ENCODE data around the gene IGFL1. TPM values are rescaled to one million over a fixed set of nuclear protein-coding genes. Genes with fewer than 3 reads are reported as not detected.

The IGFL1 gene
- total and polyA plus RNA-seq, 10 of the 15 experiments (the other 5 are each of a cell fraction or from before 2014, with no cell fraction given) = not detected

GRCh38 chr19:46251416-46251815 lies 21.9 kb downstream of the IGFL1 start:
- no peaks in the 10 kb centered on the region for H3K79me2 ChIP-seq (ENCODE audit: control insufficient read depth, insufficient read depth, low read length)

More at GRCh38 chr19:46251416-46251815, 21.9 kb downstream of the IGFL1 start:
- in situ Hi-C loops (cut with MboI) (no loop called here), intact Hi-C loops (cut with micrococcal nuclease; ENCODE audit: unreplicated experiment) (no loop called here)
- Histone ChIP-seq H3K27me3 (replicated peaks in 1 of 2; ENCODE audit: control insufficient read depth in 2 of 2, insufficient read depth in 2 of 2, low read length in 1 of 2) (no peaks in the 10 kb centered on the region; a peak in 2 of 4 replicates), H4K20me1 (ENCODE audit: control insufficient read depth, insufficient read depth) (no peaks in the 10 kb centered on the region), H3K4me1 (ENCODE audit: control insufficient read depth, insufficient read depth, low read length) (no peaks in the 10 kb centered on the region), H3K9me3 (replicated peaks; ENCODE audit: control insufficient read depth, insufficient read depth, low read length) (no peaks in the 10 kb centered on the region), H2AFZ (ENCODE audit: control insufficient read depth, low read depth, low read length) (no peak overlapping the region), H3K36me3 (ENCODE audit: control insufficient read depth in 2 of 2, insufficient read depth in 2 of 2, low read length in 1 of 2) (no peaks in the 10 kb centered on the region), H3K4me3 (no peak overlapping the region), H3K9ac (ENCODE audit: control insufficient read depth, insufficient read depth, low read length) (no peak overlapping the region), H3K4me2 (ENCODE audit: control insufficient read depth, insufficient read depth) (no peak overlapping the region), H3K27ac (ENCODE audit: control insufficient read depth, insufficient read depth) (no peak overlapping the region)
- FAIRE-seq (no peak), ATAC-seq (no peak), DNase-seq (ENCODE audit: low read depth, low spot score) (no peak)
- WGBS (ENCODE audit: insufficient coverage, insufficient replicate concordance, low lambda C conversion rate, missing lambda C conversion rate) = 3% methylated on average over 5 of the region's 5 CpGs
- POLR2A ChIA-PET = no interaction called here
- CTCF ChIA-PET = no interaction called here
- RAD21 ChIA-PET (ENCODE audit: unreplicated experiment) = no interaction called here
- TF ChIP-seq YBX1 (IDR thresholded peaks at IDR 0.05) (no peak), CBFB (IDR thresholded peaks at IDR 0.05; ENCODE audit: low read depth) (no peak), IRF5 (IDR thresholded peaks at IDR 0.05; ENCODE audit: borderline replicate concordance) (no peak), CHD2 (IDR thresholded peaks at IDR 0.05; ENCODE audit: borderline replicate concordance, low read depth, low read length) (no peak), USF1 (IDR thresholded peaks at IDR 0.05; ENCODE audit: borderline replicate concordance, extremely low read length, insufficient read depth, low read depth, low read length) (no peak)
- SMC1A ChIA-PET (ENCODE audit: uncharacterized antibody, unreplicated experiment) = no interaction called here
- BruUV-seq (replicated peaks) = no TSS peak

Data from GM12878 (cell line).